CD4-positive, alpha-beta T cell treated with Interleukin-15 for 4 hours (primary cell): ENCODE data around the gene AZGP1.
"Not testable (repeated sequence)": the region's sequence is repeated elsewhere in the genome, so short reads cannot be mapped to it uniquely, and the experiment has no call there.

Experiments
- DNase-seq: peaks from one replicate; pipeline ENCODE4 v3.0.0-alpha.2; 2020; ENCODE audit warnings: low spot score

The AZGP1 gene

GRCh38 chr7:99975782-99976521, at the start of gene AZGP1:
Gene AZGP1, minus strand, starts transcription at chr7:99976031. Its CDS starts 11 bp downstream, at chr7:99976020.
- DNase-seq, result no peak

GRCh38 chr7:100024020-100024619, 48.3 kb upstream of the AZGP1 start:
- no peak for DNase-seq

GRCh38 chr7:100023526-100023925, 47.7 kb upstream of the AZGP1 start:
- DNase-seq, result no peak

- no peak for DNase-seq
Observed at GRCh38 chr7:100022621-100023020, 46.8 kb upstream of the AZGP1 start.

- no peak for DNase-seq
Observed at GRCh38 chr7:100021297-100021696, 45.5 kb upstream of the AZGP1 start.

- DNase-seq, result no peak
Observed at GRCh38 chr7:100019908-100020307, 44.1 kb upstream of the AZGP1 start.

- no peak for DNase-seq
Observed at GRCh38 chr7:100017875-100018274, 42.0 kb upstream of the AZGP1 start.

- no peak for DNase-seq
Observed at GRCh38 chr7:100017300-100017699, 41.5 kb upstream of the AZGP1 start.

- DNase-seq, result no peak
Observed at GRCh38 chr7:100016215-100016901, 40.5 kb upstream of the AZGP1 start.

- DNase-seq, result peak; percentile 87
Observed at GRCh38 chr7:100015232-100016214, 39.7 kb upstream of the AZGP1 start, which contains the start of gene ZKSCAN1. Gene ZKSCAN1, plus strand, starts transcription at chr7:100015596. Its CDS starts 7,911 bp downstream, at chr7:100023507.

- DNase-seq, result peak; percentile 14
Observed at GRCh38 chr7:100013328-100013676, 37.5 kb upstream of the AZGP1 start.

GRCh38 chr7:100012385-100013327, 36.8 kb upstream of the AZGP1 start:
- not testable (repeated sequence) for DNase-seq

- no peak for DNase-seq
Observed at GRCh38 chr7:100011516-100011915, 35.7 kb upstream of the AZGP1 start.

GRCh38 chr7:100010901-100011300, 35.1 kb upstream of the AZGP1 start:
- DNase-seq, result no peak

- not testable (repeated sequence) for DNase-seq
Observed at GRCh38 chr7:100009952-100010351, 34.1 kb upstream of the AZGP1 start.

GRCh38 chr7:100008525-100008924, 32.7 kb upstream of the AZGP1 start:
- DNase-seq, result no peak

- no peak for DNase-seq
Observed at GRCh38 chr7:100007887-100008286, 32.1 kb upstream of the AZGP1 start.

- no peak for DNase-seq
Observed at GRCh38 chr7:100003711-100004661, 28.2 kb upstream of the AZGP1 start.

GRCh38 chr7:100000239-100000638, 24.4 kb upstream of the AZGP1 start:
- DNase-seq, result no peak
